ENCODE measurements around the gene CASK.
A peak's percentile ranks its signal among the peaks of the same experiment; 100 is the strongest.

The CASK gene, protein sequence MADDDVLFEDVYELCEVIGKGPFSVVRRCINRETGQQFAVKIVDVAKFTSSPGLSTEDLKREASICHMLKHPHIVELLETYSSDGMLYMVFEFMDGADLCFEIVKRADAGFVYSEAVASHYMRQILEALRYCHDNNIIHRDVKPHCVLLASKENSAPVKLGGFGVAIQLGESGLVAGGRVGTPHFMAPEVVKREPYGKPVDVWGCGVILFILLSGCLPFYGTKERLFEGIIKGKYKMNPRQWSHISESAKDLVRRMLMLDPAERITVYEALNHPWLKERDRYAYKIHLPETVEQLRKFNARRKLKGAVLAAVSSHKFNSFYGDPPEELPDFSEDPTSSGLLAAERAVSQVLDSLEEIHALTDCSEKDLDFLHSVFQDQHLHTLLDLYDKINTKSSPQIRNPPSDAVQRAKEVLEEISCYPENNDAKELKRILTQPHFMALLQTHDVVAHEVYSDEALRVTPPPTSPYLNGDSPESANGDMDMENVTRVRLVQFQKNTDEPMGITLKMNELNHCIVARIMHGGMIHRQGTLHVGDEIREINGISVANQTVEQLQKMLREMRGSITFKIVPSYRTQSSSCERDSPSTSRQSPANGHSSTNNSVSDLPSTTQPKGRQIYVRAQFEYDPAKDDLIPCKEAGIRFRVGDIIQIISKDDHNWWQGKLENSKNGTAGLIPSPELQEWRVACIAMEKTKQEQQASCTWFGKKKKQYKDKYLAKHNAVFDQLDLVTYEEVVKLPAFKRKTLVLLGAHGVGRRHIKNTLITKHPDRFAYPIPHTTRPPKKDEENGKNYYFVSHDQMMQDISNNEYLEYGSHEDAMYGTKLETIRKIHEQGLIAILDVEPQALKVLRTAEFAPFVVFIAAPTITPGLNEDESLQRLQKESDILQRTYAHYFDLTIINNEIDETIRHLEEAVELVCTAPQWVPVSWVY

DNA sequence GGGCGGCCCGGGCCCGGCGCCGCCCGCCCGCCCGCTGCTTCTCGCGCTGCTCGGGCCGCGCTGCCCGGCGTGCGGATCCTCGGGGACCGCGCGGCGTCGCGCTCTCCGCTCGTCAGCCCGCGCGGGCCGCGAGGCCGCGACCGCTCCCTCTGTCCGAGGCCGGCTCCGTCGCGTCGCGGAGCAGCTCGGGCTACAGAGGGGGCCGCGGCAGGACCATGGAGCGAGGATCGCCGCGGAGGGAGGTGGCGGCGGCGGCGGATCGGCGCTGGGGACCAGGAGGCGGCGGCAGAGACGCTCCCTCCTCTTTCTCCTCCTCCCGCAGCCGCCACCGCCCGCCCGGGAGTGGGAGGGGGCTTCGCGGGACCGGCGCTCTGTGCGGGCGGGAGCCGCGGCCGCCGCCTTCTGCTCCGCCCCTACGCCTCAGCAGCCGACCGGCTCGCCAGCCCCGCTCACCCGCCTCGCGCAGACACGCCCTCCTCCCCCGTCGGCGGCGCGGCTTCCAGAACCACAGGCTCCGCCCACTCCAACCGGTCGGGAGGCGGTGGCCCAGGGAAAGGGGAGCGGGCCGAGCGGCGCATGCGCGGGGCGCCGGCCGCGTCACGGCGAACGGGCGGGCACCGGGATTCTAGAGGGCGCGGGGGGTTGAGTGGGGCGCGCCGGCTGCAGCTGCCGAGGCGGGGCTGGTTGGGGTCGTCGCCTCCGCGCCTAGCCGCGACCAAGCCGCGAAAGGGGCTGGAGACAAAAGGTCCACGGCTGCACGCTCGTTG lies at the start of gene CASK:
Gene CASK (minus strand): TSS at position 344 of the 767 bp plus-strand sequence. CDS start 566 bp downstream, outside the sequence.
- TF ChIP-seq POLR2A (IDR thresholded peaks at IDR 0.05; ENCODE audit: low read length) (peak; percentile 27), GATA1 (IDR thresholded peaks at IDR 0.05; ENCODE audit: low read depth, low read length) (no peak)
- peak; percentile 92 to 96 for DNase-seq

DNA sequence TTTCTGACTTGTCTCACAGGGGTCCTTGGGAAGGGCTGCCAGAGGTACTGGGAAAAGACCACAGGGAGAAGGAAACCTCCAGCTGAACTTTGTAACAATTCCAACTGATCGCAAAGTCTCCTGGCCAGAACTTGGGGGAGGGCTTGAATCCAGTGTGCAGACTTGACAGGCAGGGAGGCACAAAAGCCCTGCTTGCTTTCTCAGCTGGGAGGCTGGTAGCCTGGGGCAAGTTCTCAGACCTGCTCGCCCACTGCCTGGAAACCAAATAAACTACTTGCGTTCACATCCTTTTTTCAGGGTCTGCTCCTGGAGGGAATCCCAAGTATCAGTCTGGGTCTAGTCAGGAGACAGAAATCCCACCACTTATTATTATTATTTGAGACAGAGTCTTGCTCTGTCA lies 48.0 kb upstream of the CASK start:
- DNase-seq = no peak

DNA sequence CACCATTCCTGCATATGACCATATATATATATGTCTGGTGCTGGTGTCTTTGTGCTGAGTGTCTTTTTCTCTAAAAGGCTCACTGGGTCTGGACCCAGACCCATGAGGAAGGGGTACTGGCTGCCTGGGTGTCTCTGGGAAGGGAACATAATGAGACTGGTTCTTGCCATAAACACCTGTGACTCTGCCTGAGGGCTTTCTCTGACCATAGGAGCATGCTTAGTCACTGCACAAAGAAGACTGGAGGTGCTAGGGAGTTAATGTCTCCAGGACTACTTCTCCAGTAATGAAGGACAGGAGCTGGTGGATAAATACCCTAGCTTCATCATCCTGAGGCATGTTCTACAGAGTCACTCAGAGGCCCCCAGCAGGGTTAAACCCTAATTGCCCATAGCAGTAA lies 47.1 kb upstream of the CASK start:
- no peak for DNase-seq
- TF ChIP-seq POLR2A (IDR thresholded peaks at IDR 0.05; ENCODE audit: low read length) = no peak
- TF ChIP-seq GATA1 (IDR thresholded peaks at IDR 0.05; ENCODE audit: low read depth, low read length) = no peak

More for the DNA sequence above, 48.0 kb upstream of the CASK start:
- no peak for TF ChIP-seq GATA1 (IDR thresholded peaks at IDR 0.05; ENCODE audit: low read depth, low read length)
- TF ChIP-seq POLR2A (IDR thresholded peaks at IDR 0.05; ENCODE audit: low read length) = no peak

DNA sequence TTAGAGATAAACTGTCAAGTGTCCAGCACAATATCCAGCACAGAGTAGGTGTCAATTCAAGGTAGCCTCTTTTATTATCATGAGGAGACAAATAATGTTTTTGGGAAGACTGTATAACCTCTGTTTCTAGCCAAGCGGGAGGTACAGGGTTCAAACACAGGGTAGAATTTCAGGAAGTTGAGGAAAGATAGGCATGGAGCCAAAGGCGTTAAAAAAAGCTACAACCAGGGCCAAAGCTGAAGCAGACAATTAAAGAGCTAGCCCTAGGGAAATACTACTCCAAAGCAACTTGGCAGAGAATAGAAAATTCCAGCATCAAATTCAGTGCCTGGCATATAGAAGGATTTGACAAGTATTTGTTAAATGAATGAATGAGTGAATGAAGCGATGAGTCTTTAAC lies 40.0 kb upstream of the CASK start:
- no peak for DNase-seq
- no peak for TF ChIP-seq GATA1 (IDR thresholded peaks at IDR 0.05; ENCODE audit: low read depth, low read length)
- no peak for TF ChIP-seq POLR2A (IDR thresholded peaks at IDR 0.05; ENCODE audit: low read length)

GRCh38 chrX:41960142-41960541 lies 36.8 kb upstream of the CASK start:
- TF ChIP-seq GATA1 (IDR thresholded peaks at IDR 0.05; ENCODE audit: low read depth, low read length) (no peak), POLR2A (IDR thresholded peaks at IDR 0.05; ENCODE audit: low read length) (no peak)
- no peak for DNase-seq

GRCh38 chrX:41958861-41959260 lies 35.5 kb upstream of the CASK start:
- TF ChIP-seq POLR2A (IDR thresholded peaks at IDR 0.05; ENCODE audit: low read length) (no peak), GATA1 (IDR thresholded peaks at IDR 0.05; ENCODE audit: low read depth, low read length) (no peak)
- no peak for DNase-seq

DNA sequence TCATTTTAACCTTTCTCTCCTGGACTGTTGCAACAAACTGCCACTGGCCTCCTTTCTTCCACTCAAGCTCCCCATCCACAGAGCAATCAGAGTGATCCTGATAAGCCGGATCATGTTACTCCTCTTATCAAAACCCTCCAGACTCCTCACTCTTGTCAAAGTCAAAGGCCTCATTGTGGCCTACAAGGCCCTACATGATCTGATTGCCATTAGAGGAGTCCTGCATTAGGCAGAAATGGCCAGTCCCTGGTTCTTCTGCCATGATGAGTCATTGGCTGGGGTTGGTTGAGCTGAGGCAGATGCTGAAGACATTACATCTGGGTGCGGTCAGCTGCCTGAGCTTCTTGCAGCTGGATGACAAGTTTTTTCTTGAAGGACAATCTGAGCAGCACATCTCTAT lies 32.7 kb upstream of the CASK start:
- no peak for TF ChIP-seq GATA1 (IDR thresholded peaks at IDR 0.05; ENCODE audit: low read depth, low read length)
- no peak for TF ChIP-seq POLR2A (IDR thresholded peaks at IDR 0.05; ENCODE audit: low read length)
- peak; percentile 28 to 78 for DNase-seq

DNA sequence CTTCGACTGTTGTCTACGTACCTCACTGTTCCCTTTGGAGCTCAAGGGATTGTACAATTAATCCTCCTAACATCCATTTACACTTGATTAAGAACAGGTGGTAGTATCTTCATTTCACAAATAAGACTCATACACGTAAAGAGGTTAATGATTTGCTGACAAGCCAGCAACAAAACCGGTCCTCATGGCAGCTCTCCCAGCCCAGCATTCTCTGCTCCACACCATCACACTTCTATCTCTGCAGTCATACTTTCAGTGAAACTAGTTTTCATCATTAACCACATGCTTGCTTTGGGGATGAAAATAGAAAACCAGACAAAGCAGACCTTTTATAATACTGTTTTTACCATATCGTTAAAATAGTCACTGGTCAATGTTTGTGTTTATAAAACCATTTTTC lies 28.7 kb upstream of the CASK start:
- DNase-seq = no peak

DNA sequence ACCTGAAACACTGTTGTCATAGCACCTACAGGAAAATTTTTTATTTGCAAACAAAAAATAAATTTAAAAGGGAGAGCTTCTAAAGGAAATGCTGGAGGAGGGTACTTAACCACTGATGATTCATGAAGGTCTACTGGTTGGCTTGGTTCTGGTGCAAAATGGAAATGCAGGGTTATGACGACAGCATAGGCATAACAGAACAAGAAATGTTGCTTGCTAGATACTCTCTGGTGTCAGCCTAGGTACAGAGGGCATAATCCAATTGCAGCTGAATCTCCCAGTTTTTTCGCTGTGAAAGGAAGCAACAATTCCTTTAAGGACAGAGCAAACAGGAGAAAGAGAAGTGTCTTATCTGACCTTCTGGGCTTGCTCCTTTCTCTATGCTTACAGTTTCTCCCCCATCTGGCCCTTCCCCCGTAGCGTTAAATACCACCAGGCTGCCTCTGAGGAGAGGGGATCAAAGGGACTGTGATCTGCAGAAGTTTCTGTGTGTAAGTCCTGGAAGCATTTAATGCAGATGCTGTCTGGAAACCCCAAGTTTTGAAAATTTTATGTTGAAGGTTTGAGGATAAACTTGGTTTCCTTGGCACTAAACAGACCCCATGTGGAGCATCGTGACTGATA lies 23.7 kb upstream of the CASK start:
- TF ChIP-seq POLR2A (IDR thresholded peaks at IDR 0.05; ENCODE audit: low read length) (no peak), GATA1 (IDR thresholded peaks at IDR 0.05; ENCODE audit: low read depth, low read length) (no peak)
- DNase-seq = no peak

More for the DNA sequence above, 28.7 kb upstream of the CASK start:
- TF ChIP-seq POLR2A (IDR thresholded peaks at IDR 0.05; ENCODE audit: low read length) (no peak), GATA1 (IDR thresholded peaks at IDR 0.05; ENCODE audit: low read depth, low read length) (no peak)

DNA sequence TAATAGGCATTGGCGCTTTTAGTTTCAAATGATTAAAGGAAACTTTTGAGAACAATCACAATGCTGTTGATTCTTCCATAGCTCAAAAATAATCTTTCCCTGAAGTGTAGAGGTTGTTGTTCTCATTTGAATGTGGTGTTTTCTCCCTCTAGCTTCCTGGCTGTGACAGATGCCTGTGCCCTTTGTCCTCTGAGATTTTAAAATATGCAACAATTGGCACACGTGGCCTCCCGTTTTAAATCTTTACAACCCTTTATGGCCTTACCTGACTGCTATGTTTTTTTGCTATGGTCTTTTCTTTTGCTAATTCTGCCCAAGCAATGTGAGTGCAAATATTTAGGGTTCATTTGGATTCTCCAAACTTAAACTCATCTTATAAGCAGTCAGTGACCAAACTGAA lies 22.9 kb upstream of the CASK start:
- DNase-seq = no peak
- TF ChIP-seq GATA1 (IDR thresholded peaks at IDR 0.05; ENCODE audit: low read depth, low read length) = no peak
- no peak for TF ChIP-seq POLR2A (IDR thresholded peaks at IDR 0.05; ENCODE audit: low read length)

DNA sequence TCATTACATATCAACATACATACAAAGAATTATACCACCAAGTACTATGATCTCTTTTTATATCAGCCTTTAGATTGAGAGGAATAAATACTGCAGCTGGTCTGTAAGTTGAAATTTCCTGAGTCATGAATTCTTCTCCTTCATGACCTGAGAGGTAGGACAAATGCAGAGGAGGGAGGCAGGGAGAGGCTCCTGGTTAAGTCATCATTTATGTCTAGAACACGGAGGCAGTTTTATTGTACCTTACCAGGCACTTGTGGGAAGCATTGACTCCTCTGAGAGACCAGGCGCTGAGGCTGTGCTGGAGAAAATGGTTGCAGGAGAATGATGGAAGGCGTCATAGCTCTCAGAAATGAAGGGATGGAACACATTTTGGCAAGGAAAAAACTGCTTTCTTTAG lies 12.5 kb upstream of the CASK start:
- no peak for DNase-seq

DNA sequence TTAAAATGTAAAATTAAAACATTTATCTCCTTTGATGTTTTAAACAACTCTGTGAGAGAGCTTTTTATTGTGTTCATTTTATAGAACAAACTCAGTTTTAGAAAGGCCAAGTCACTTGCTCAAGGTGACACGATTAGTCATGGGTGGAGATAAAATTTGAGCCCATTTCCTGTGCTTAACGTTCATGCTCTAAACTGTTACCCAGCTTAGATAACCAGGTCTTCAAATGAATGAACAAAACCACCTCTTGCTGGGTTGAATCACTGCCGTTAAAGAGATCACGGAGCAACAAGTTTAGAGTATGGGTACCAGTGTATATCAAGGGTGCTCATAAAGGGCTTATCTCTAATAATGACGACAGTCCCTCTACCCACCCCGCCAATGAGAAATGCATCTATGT lies 10.2 kb upstream of the CASK start:
- DNase-seq = no peak
- TF ChIP-seq GATA1 (IDR thresholded peaks at IDR 0.05; ENCODE audit: low read depth, low read length) (no peak), POLR2A (IDR thresholded peaks at IDR 0.05; ENCODE audit: low read length) (no peak)

More for the DNA sequence above, 12.5 kb upstream of the CASK start:
- no peak for TF ChIP-seq POLR2A (IDR thresholded peaks at IDR 0.05; ENCODE audit: low read length)
- no peak for TF ChIP-seq GATA1 (IDR thresholded peaks at IDR 0.05; ENCODE audit: low read depth, low read length)

GRCh38 chrX:41932885-41933284 lies 9.5 kb upstream of the CASK start:
- no peak for DNase-seq
- TF ChIP-seq GATA1 (IDR thresholded peaks at IDR 0.05; ENCODE audit: low read depth, low read length) = no peak
- no peak for TF ChIP-seq POLR2A (IDR thresholded peaks at IDR 0.05; ENCODE audit: low read length)

Measured in erythroblast (primary cell).